Measurements from ENCODE around the gene COA7.

DNA sequence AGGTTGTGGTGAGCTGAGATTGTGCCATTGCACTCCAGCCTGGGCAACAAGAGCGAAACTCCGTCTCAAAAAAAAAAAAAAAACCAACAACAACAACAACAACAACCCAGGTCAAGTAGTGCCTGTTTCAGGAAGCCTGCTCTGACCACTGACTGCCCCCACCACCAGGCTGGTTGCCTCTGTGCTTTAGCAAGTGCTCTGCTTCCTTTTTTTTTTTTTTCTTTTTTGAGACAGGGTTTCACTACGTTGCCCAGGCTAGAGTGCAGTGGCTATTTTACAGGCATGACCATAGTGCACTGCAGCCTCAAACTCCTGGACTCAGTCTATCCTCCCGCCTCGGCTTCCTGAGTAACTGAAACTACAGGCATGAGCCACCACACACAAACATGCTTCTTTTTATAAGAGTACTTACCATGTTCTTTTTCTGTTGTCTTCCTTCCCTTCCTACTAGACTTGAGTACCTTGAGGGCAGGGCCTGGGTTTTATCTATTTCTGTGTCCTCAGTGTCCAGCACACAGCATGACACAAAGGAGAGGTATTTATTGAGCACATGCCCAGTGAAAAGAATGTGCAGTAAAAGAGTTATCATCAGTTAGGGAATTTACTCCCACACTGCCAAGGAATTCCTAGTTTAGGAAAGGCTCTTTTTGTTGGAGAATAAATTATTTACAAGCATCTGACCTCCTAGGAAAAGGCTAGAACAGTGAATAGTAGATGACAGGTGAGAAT lies 9.9 kb upstream of the COA7 start:
- TF ChIP-seq, protein P1, sequence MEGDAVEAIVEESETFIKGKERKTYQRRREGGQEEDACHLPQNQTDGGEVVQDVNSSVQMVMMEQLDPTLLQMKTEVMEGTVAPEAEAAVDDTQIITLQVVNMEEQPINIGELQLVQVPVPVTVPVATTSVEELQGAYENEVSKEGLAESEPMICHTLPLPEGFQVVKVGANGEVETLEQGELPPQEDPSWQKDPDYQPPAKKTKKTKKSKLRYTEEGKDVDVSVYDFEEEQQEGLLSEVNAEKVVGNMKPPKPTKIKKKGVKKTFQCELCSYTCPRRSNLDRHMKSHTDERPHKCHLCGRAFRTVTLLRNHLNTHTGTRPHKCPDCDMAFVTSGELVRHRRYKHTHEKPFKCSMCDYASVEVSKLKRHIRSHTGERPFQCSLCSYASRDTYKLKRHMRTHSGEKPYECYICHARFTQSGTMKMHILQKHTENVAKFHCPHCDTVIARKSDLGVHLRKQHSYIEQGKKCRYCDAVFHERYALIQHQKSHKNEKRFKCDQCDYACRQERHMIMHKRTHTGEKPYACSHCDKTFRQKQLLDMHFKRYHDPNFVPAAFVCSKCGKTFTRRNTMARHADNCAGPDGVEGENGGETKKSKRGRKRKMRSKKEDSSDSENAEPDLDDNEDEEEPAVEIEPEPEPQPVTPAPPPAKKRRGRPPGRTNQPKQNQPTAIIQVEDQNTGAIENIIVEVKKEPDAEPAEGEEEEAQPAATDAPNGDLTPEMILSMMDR (IDR thresholded peaks at IDR 0.05; ENCODE audit: poor library complexity): no peak
- no peak for TF ChIP-seq EZH2phosphoT487 (IDR thresholded peaks at IDR 0.05; ENCODE audit: low read depth, severe bottlenecking, unreplicated experiment)
- no peak for TF ChIP-seq EZH2 (IDR thresholded peaks at IDR 0.05; ENCODE audit: borderline replicate concordance)

All from hepatocyte (in vitro differentiated cells).